Stimulated activated naive CD8-positive, alpha-beta T cell treated with anti-CD3 and anti-CD28 coated beads, Interleukin-15, amount 100 ng/mL, for 72 hours (primary cell): ENCODE measurements around the gene CSNK1G3.

Experiments used
- ATAC-seq: fragments of 150-1000 bp; cut with Tn5 transposase; 2 replicates; pipeline ENCODE4 v1.10.0; 2021; ENCODE audit warnings: mild to moderate bottlenecking, moderate library complexity
- DNase-seq, 2 donors: peaks; one replicate each; pipeline ENCODE4 v3.0.0; 2021 to 2022
- H3K27ac Mint-ChIP-seq, 2 donors: one replicate each; pipeline ENCODE4 v1.8.0; 2022; ENCODE audit warnings: mild to moderate bottlenecking in 2 of 2, mixed read lengths in 2 of 2, moderate library complexity in 2 of 2
- H3K27me3 Mint-ChIP-seq: one replicate; pipeline ENCODE4 v1.8.0; 2022; ENCODE audit warnings: mixed read lengths
- H3K4me1 Mint-ChIP-seq: one replicate; pipeline ENCODE4 v1.8.0; 2022; ENCODE audit warnings: mild to moderate bottlenecking, mixed read lengths
- H3K4me3 Mint-ChIP-seq, 2 donors: one replicate each; pipeline ENCODE4 v1.8.0; 2022; ENCODE audit warnings: mild to moderate bottlenecking in 2 of 2, mixed read lengths in 2 of 2, moderate library complexity in 1 of 2
- H3K9me3 Mint-ChIP-seq, 2 donors: one replicate each; pipeline ENCODE4 v1.8.0; 2022; ENCODE audit warnings: mixed read lengths in 2 of 2

The CSNK1G3 gene

DNA sequence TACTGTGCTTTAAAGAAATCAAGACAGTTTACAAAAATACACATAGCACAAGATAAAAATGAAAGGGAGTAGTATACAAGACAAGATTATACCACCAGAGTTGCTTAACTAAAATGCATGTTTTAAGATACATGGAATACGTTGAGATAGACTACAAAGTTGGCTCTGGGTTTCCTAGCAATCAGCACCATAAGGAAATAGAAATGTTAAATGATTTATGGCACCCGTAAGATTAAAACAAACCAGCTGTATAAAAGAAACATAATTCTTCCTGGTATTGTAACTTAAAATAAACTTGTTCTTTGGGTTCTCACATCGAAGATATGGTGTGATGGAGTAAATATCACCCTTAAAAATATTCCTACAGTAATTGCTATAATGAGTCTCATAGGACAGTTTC lies 9.9 kb upstream of the CSNK1G3 start:
- DNase-seq = no peak
- Mint-ChIP-seq H3K27ac (no peak overlapping the region), H3K4me3 (no peak overlapping the region), H3K27me3 (peaks cover 16% of the 10 kb centered on the region), H3K9me3 (no peaks in the 10 kb centered on the region), H3K4me1 (peaks cover 6% of the 10 kb centered on the region)
- no peak for ATAC-seq

DNA sequence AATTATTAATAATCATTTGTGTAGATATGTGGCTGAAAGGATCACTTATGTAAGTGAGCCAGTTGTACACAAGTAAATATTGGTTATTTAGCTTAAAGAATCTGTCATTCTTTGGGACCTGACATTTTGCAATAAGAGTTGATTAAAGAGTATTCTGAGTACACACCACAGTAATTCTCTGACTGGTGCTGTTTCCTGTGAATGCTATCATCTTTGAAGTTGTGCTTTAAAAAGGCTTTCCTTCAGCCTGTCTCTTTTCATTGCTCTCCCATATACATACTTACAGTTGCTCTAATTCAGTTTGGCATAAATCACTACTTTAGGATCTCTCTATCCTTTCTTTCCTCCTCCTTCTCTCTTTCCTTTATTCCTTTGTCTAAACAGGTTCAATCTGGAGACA lies 8.7 kb upstream of the CSNK1G3 start:
- peak overlapping the region in 1 of 2 donors; percentile 6 for H3K27ac Mint-ChIP-seq
- no peaks in the 10 kb centered on the region for H3K9me3 Mint-ChIP-seq
- DNase-seq (no peak), ATAC-seq (no peak)
- H3K4me3 Mint-ChIP-seq = no peak overlapping the region
- H3K4me1 Mint-ChIP-seq = peaks cover 6% of the 10 kb centered on the region
- peaks cover 16% of the 10 kb centered on the region for H3K27me3 Mint-ChIP-seq

DNA sequence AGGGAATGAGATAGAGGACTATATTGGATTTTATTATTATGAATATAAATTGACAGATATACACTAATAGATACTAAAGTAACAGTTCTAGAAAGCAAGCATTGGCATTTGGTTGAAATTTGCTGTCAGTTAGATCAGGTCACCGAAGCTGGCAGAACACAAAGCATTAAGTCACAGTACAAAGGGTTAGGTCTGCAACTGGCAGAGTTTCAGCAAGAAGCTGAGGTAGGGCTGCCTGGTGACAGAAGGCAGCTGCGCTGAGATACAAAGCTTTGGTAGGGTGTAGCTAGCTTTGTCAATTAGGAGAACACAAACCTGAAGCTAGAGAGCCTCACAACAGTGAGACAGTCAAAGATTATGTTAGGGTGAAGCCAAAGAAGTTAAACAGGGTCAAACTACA lies 6.3 kb upstream of the CSNK1G3 start:
- Mint-ChIP-seq H3K4me1 (peaks cover 8% of the 10 kb centered on the region), H3K27me3 (peaks cover 9% of the 10 kb centered on the region), H3K27ac (peak overlapping the region in 1 of 2 donors; percentile 87), H3K9me3 (no peaks in the 10 kb centered on the region), H3K4me3 (no peak overlapping the region)
- no peak for ATAC-seq
- DNase-seq = no peak

DNA sequence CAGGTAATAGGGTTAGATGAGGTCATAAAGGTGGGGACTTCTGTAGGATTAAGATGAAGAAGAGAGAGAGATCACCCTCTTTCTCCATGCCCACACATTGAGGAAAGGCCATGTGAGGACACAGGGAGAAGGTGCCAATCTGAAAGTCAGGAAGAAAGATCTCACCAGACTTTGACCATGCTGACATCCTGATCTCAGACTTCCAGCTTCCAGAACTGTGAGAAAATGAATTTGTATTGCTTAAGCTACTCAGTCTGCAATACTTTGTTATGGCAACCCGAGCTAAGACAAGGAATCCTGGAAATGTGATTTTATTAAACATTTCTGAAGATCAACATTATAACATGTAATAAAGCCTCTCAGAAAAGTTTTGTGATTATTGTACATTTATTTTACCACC lies 3.5 kb upstream of the CSNK1G3 start:
- Mint-ChIP-seq H3K27ac (no peak overlapping the region), H3K4me1 (peaks cover 17% of the 10 kb centered on the region), H3K4me3 (no peak overlapping the region), H3K9me3 (no peaks in the 10 kb centered on the region), H3K27me3 (peaks cover 9% of the 10 kb centered on the region)
- ATAC-seq (no peak), DNase-seq (no peak)

DNA sequence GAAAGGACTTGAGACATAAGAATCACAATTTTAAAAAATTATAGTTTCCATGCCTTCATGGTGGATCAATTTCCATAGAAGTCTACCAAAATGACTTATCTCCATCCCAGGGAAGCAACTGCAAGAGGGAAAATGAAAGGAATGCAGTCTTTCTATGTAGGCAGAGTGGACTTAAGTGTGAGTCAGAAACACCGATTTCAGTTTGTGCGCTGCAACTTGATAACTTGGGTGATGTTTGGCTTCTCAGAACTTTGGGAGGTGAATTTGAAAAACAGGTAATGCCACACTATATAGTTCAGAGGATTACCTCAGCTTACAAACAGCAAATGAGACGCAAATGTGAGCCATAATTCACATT lies 708 bp upstream of the CSNK1G3 start:
- peak overlapping the region; percentile 97 to 98 for H3K4me3 Mint-ChIP-seq
- peaks cover 40% of the 10 kb centered on the region for H3K4me1 Mint-ChIP-seq
- DNase-seq (no peak), ATAC-seq (no peak)
- H3K27me3 Mint-ChIP-seq = no peaks in the 10 kb centered on the region
- no peaks in the 10 kb centered on the region for H3K9me3 Mint-ChIP-seq
- peak overlapping the region; percentile 99 to 100 for H3K27ac Mint-ChIP-seq

DNA sequence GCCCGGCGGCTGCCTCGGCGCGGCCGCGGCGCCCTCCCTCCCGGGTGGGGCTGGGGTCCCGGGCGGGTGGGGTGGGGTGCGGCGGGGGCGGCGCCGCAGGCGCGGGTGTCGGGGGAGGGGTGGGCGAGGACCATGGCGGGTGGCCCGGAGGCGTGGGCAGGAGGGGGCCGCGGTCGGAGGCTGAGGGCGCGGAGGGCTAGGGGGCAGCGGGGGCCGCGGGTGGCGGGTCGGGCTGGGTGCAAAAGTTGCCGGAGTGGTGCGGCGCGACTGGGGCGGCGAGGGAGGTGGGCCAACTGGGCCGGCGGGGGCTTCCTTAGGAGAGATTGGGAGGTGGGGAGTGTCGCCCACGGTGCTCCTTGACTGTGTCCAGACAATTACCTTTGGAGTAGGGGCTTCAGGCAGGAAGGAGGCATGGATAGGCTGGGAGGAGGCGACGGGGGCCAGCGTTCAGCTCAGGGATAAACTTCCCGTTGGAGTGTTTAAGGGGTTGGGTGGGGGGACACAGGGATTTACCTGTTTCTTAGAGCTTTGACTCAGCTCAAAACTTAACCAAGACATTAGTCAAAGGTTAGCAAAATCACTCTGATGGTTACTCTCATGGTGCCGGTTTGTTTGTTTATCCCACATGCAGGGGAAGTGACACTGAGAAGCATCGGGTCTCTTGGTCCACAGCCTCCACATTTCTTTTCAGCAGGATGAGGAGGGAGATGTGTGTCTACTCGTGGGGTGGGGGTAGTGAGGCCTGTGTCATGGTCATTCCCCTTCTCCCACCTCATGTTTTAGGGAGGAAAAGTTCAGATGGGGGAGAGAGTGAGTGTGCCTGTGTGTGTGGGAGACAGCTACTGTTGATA lies 859 bp downstream of the CSNK1G3 start:
- H3K9me3 Mint-ChIP-seq = no peaks in the 10 kb centered on the region
- DNase-seq (peak; percentile 45 to 50), ATAC-seq (peak; percentile 31)
- H3K27ac Mint-ChIP-seq = peak overlapping the region; percentile 97 to 98
- H3K4me1 Mint-ChIP-seq = peaks cover 52% of the 10 kb centered on the region
- no peaks in the 10 kb centered on the region for H3K27me3 Mint-ChIP-seq
- H3K4me3 Mint-ChIP-seq = peak overlapping the region; percentile 96

DNA sequence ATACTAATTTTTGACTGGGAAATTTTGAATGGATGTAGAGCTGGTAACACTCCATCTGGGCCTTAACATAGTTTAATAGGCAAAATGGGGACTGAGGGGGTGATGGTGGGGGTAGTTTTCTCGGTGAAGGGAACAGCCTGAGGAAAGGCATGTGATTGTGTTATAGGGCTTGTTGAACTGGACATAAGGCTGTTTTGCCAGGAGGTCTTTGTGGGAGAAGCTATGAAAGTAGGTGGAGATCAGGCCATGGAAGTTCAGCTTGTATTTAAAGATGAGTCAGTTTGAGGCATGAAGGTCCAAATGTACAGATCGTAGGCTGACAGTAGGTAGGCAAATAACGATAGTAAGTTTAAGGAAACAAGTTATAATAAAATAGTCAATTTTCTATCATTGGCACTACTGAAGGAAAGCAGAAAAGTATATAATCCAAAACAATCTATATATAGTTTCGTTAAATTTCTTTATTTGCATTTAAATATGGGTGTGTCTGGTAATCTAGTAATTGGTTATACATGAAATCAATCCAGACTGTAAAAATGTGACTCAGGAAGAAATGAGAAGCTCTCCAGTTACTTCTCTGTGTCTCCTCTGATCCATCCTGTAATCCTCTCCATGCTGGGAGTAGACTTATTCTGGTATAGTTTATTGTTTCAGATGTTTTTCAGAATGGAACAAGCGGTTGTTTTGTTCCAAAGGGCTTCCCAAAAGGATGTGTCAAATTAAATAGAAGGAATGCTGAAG lies 2.8 kb downstream of the CSNK1G3 start:
- ATAC-seq (no peak), DNase-seq (no peak)
- H3K4me1 Mint-ChIP-seq = peaks cover 72% of the 10 kb centered on the region
- peak overlapping the region; percentile 65 to 77 for H3K4me3 Mint-ChIP-seq
- no peaks in the 10 kb centered on the region for H3K9me3 Mint-ChIP-seq
- H3K27ac Mint-ChIP-seq = no peak overlapping the region
- no peaks in the 10 kb centered on the region for H3K27me3 Mint-ChIP-seq

DNA sequence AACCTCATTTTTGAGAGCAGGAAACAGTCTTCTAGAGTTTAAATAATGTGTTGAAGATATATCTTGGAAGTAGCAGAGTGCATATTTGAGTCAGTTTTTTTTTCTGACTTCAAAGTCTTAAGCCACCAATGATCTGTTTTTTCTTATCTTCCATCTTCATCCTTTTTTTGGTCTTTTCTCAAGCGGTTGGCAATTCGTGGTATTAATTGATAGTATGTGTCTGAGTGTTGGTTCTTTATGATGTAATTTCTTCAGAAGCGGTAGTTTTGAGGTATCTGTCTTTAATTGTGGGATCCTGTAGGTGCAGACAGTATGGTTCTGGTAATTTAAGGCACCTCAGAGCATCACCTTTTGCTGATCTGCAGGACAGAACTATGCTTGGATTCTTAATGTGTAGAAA lies 3.9 kb downstream of the CSNK1G3 start:
- H3K27ac Mint-ChIP-seq = peak overlapping the region; percentile 10 to 38
- H3K4me3 Mint-ChIP-seq = peak overlapping the region; percentile 65 to 77
- no peaks in the 10 kb centered on the region for H3K9me3 Mint-ChIP-seq
- peak in 1 of 2 donors; percentile 21 for DNase-seq
- peaks cover 70% of the 10 kb centered on the region for H3K4me1 Mint-ChIP-seq
- H3K27me3 Mint-ChIP-seq = no peaks in the 10 kb centered on the region
- ATAC-seq = peak; percentile 56

DNA sequence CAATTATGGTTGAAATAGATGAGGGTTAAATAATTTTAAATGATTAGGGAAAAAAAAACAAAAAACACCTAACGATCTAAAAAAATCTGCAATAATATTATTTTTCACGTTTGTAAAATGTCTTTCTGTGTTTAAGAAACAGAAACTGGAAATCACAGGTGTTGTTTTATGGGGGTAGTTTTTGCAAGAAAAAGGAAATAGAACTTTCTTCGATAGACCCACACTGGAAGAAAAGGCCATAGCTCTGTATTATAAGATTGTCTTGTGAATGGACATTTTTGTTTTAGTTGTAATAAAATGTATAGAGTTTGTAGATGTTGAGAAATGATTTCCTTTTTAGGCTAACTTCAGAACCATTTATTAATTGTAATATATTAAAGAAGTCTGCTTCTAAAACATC lies 5.5 kb downstream of the CSNK1G3 start:
- Mint-ChIP-seq H3K4me3 (peak overlapping the region; percentile 22 to 45), H3K9me3 (no peaks in the 10 kb centered on the region), H3K27me3 (no peaks in the 10 kb centered on the region), H3K4me1 (peaks cover 60% of the 10 kb centered on the region), H3K27ac (no peak overlapping the region)
- DNase-seq = no peak
- no peak for ATAC-seq

DNA sequence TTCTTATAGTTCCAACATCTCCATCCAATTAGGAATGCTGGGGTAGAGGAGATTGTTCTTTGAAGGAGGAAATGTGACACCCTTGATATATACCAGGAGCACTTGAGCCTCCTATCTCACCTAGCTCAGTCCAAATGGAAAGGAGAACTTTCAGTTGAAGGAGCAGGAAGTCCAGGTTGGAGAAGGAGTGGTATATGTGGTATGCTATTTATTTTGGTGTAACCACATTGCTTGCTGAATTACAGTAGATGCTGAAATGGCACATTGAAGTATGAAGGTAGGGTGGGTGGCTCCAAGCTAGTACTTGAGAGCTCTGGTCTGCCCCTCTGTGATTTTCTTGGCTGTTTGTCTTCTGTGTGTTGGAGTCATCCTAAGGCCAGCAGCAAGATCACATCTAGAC lies 6.1 kb downstream of the CSNK1G3 start:
- no peak overlapping the region for H3K27ac Mint-ChIP-seq
- DNase-seq (no peak), ATAC-seq (peak; percentile 32)
- no peaks in the 10 kb centered on the region for H3K9me3 Mint-ChIP-seq
- H3K27me3 Mint-ChIP-seq = no peaks in the 10 kb centered on the region
- peaks cover 60% of the 10 kb centered on the region for H3K4me1 Mint-ChIP-seq
- peak overlapping the region; percentile 2 to 5 for H3K4me3 Mint-ChIP-seq

DNA sequence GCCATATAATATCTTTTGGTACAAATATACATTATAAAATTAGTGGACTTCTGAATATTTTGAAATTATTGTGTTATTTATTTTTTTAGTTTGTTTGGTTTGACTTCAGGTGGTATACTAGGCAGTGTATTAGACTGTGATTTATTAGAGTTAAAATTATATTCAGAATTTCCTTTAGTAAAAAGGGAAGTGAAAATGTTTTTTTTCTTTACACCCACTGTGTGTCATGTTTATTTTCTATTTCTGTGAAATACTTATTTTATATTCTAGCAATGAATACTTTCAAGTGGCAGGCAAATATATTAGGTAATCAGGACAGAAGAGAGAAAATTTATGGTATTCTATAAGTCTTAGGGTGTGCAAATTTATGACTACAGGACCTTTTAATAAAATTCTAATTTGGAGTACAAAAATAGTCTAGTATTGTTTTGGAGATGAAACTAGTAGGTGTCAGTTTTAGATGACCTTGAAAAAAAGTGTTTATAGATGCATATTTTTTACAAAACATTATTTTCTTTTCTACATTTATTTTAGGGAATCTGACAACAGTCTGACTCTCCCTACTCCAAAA lies 8.8 kb downstream of the CSNK1G3 start:
- H3K27ac Mint-ChIP-seq = no peak overlapping the region
- no peak for ATAC-seq
- no peak overlapping the region for H3K4me3 Mint-ChIP-seq

DNA sequence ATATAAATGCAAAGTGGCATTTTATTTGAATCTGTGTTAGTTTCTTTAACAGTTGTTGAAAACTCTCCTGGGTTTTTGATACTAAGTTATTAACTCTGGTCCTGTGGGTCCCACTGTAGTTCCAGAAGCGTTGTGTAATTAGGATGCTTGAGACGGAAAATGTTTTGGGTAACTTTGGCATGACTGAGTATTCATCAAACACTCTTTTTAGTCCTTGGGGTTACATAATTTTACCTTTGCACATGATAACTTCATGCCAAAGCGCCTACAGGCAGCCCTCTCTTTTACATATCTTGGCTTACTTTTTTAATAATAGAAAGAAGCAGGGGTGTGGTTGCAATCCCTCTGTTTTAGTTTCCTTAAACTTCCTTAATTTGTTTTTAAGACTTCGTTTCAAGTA lies 12.2 kb downstream of the CSNK1G3 start:
- Mint-ChIP-seq H3K4me3 (no peak overlapping the region), H3K27me3 (no peaks in the 10 kb centered on the region), H3K4me1 (peaks cover 40% of the 10 kb centered on the region), H3K9me3 (no peaks in the 10 kb centered on the region), H3K27ac (no peak overlapping the region)
- DNase-seq (no peak), ATAC-seq (no peak)

More for the DNA sequence above, 8.8 kb downstream of the CSNK1G3 start:
- Mint-ChIP-seq H3K4me1 (peaks cover 47% of the 10 kb centered on the region), H3K9me3 (no peaks in the 10 kb centered on the region), H3K27me3 (no peaks in the 10 kb centered on the region)
- DNase-seq = no peak

DNA sequence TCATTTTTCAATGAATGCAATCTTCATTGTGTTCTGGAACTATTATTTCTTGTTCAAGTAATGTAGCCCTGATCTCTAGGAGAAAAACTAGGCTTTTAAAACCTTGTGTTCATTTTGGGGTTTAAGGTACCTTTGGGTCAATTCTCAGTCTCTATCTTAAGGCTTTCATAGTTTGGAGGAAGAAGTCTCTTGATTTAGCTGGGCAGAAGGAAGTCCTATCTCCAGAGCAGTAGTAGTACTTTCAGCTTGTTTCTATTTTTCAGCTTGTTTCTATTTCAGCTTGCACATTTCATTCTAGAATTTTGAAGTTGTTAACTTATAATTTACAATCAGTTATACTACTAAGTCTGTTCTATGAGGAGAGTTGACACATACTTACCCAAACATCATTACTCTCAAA lies 15.2 kb downstream of the CSNK1G3 start:
- Mint-ChIP-seq H3K4me3 (no peak overlapping the region), H3K9me3 (no peaks in the 10 kb centered on the region), H3K4me1 (peaks cover 39% of the 10 kb centered on the region), H3K27ac (no peak overlapping the region), H3K27me3 (no peaks in the 10 kb centered on the region)
- DNase-seq (no peak), ATAC-seq (no peak)

DNA sequence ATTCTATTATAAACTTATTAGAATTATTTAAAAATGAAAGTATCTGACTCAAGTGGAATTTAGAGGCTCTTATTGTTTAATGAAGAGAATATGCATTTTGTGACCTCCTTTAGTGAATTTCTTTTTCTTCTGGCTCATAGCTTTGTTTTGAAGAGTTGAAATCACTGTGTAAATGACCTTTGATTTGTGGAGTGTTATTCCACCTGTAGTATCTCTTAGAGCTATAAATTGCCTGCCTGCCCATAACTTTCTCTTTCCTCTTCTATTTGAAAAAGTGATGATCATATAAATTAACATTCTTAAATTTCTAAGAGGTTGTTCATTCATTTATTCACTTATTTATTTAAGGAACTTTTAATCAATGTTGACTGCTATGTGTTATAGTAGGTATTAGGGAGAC lies 16.1 kb downstream of the CSNK1G3 start:
- Mint-ChIP-seq H3K27ac (no peak overlapping the region), H3K4me3 (no peak overlapping the region), H3K27me3 (no peaks in the 10 kb centered on the region), H3K9me3 (no peaks in the 10 kb centered on the region), H3K4me1 (peaks cover 42% of the 10 kb centered on the region)
- DNase-seq (no peak), ATAC-seq (no peak)

DNA sequence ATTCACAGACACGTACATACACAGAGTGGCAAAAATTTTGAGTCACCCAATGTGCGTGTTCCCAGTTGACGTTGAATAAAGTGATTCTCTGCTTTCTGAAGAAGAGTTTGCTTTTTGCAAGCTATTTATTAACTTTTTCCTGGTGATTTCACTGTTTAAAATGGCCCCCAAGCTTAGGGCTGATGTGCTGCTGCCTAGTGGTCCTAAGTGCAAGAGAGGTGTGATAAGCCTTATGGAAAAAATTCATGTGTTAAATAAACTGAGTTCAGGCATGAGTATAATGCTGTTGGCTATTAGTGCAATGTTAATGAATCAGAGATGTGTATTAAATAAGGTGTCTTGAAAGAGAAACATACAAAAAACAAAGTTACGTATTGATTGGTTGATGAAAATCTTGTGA lies 16.9 kb downstream of the CSNK1G3 start:
- Mint-ChIP-seq H3K27ac (no peak overlapping the region), H3K27me3 (no peaks in the 10 kb centered on the region), H3K9me3 (no peaks in the 10 kb centered on the region), H3K4me1 (peaks cover 43% of the 10 kb centered on the region), H3K4me3 (no peak overlapping the region)
- ATAC-seq (no peak), DNase-seq (no peak)

DNA sequence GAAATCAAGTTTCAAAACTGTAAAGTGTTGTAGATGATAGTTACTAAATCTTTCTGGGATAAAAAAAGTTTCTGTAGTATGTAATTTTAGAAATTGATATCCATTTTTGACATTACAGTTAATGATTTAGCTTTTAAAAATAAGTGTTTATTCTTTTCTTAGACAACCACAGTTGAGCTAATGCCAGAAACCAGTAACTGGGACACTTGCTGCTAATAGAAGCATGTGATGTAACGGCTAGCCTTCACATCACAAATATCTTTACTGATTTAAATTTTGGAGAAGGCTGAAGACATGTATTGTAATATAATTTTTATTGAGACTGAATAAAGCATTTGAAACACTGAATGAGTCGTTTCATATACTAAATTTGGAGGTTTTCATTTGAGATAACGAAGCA lies 18.8 kb downstream of the CSNK1G3 start:
- no peak for ATAC-seq
- H3K4me1 Mint-ChIP-seq = peaks cover 40% of the 10 kb centered on the region
- no peaks in the 10 kb centered on the region for H3K27me3 Mint-ChIP-seq
- no peak overlapping the region for H3K4me3 Mint-ChIP-seq
- DNase-seq = no peak
- H3K9me3 Mint-ChIP-seq = no peaks in the 10 kb centered on the region
- no peak overlapping the region for H3K27ac Mint-ChIP-seq
